Measurements from ENCODE around the gene SCRN1.
"Not testable (repeated sequence)": the region's sequence is repeated elsewhere in the genome, so short reads cannot be mapped to it uniquely, and the experiment has no call there.

SCRN1 gene

DNA sequence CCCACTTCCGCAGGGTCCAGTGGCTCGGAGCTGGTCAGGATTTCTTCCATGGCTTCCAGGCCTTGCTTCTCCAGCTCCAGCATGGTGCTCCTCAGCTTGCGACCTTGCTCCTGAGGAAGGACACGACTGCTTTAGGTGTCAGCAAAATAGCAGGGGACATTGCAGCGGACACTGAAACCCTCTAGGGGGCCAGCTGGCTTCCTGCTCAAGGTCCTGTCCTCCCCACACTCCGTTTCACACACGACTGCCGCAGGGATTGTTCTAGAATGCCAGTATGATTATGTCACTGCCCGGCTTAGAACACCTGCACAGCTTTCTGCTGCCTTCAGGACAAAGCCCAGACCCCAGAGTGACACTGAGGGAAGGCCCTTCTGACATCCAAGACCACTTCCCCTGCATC is 65.6 kb downstream of the SCRN1 start:
- DNase-seq = no peak

GRCh38 chr7:29922921-29923700 is 66.5 kb downstream of the SCRN1 start:
- DNase-seq = no peak

DNA sequence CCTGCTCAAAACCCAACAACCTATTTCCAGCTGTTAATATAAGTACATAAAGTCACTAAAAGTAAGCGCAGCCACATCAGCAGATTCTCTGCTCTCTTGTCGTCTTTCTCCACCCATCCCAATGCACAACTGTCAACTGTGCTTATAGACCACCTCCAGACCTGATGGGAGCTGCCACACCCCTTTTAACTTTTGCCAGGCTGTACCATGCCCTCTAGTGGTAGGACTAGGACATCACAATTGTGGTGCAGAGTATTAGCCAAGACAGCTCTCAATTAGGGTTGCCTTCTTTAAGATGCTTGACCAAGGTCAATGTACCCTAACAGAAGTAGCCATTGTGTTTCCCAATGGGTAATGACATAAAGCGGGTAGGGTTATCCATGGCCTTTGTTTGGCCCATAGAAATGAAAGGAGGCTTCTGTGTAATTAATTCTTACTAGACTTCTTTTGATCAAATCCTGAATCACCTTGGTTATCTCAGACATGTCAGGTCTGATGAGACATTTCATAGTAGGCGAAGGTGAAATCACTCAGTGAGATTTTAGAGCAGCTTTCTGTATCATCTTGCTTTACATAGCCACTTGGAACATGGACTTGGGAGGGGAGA is 68.1 kb downstream of the SCRN1 start:
- peak; percentile 85 for DNase-seq

GRCh38 chr7:29920491-29920890 is 69.1 kb downstream of the SCRN1 start:
- no peak for DNase-seq

- no peak for DNase-seq
These were observed 69.8 kb downstream of the SCRN1 start for GRCh38 chr7:29919790-29920189.

DNA sequence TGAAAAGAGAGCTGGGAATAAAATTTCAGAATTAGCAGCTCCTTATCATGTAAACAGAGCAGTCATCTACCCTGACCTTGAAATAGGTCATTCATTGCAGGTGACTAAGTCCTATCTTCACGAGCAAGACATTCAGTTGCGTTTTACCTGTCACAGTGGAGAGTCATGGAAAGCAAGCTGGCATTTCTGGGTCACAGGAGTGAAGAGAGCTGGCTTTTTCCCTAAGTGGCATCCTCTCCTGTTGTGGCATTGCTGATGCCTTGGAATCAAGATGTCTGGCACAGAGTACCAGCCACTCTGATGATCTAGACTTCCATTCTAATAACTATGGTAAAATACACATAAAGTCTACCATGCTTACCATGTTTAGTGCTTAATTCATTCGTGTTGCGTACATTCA is 70.8 kb downstream of the SCRN1 start:
- no peak for DNase-seq

- DNase-seq = no peak
These were observed 72.0 kb downstream of the SCRN1 start for GRCh38 chr7:29917641-29918040.

- no peak for DNase-seq
These were observed 74.0 kb downstream of the SCRN1 start for GRCh38 chr7:29915481-29916215.

DNA sequence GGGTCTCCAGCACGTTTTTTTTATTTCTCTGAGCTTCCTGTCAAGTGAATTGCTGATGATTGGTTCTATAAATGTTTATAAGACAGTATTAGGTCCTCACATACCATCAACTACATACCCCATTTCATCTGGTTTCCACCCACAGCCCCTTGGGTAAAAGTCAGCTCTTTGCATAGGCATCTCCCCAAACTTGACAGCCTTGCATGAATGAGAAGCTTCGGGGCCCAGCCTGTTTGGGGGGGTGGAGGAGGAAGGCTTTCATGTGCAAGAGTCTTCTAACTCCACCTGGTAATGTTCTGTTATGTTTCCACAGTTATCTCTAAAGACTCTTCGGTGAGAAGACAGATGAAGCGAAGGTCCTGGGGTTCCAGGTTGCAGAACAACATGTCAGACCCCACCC is 75.4 kb downstream of the SCRN1 start:
- DNase-seq = no peak

GRCh38 chr7:29906200-29907022 is 83.2 kb downstream of the SCRN1 start:
- no peak for DNase-seq

DNA sequence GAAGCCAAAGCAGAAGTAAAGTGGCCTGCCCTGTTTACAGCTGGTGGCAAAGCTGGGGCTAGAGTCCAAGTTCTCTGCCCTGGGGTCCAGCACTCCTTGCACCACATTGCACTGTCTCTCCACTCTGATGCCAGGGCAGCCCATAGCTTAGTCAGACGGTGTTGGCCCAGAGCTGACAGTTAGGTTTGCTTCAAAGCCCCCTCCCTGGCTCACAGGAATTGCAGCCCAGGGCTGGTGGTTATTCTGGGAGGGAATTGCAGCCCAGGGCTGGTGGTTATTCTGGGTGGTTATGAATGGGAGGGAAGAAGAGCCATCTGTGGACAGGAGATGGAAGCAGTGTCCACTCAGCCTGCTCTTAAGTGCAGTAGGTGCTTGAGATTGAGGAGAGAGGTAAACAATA is 88.9 kb downstream of the SCRN1 start:
- no peak for DNase-seq

DNA sequence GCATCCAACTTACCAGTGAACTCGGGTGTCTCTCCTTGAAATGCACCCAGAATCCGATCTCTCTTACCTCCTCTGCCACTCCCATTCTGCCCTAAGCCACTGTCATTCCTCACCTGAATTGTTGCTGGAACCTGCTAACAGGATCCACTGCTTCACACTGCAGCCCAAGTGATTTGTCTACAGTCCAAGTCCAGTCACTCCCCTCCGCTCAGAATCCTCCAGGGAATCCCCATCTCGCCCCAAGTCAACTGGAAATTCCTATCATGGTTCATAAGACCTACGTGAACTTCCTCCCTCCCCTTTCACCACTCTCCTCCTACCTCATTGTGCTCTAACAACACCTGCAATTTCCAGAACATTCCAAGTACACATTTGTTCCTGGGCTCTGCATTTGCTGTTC is 91.3 kb downstream of the SCRN1 start:
- DNase-seq = no peak

- no peak for DNase-seq
These were observed 92.8 kb downstream of the SCRN1 start for GRCh38 chr7:29896685-29897411.

DNA sequence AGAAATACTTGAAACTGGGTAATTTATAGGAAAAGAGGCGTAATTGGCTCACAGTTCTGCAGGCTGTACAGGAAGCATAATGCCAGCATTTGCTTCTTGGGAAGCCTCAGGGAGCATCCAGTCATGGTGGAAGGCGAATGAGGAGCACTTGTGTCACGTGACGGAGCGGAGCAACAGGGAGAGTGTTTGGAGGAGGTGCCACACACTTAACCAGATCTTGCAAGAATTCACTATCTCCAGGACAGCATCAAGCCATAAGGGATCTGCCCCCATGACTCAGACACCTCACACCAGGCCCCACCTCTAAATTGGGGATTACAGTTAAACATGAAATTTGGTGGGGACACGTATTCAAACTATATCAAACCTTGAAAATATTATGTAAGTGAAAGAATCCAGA is 94.0 kb downstream of the SCRN1 start:
- no peak for DNase-seq

- DNase-seq = no peak
These were observed 95.3 kb downstream of the SCRN1 start for GRCh38 chr7:29894256-29894655.

- DNase-seq = no peak
These were observed 96.1 kb downstream of the SCRN1 start for GRCh38 chr7:29893351-29893965.

DNA sequence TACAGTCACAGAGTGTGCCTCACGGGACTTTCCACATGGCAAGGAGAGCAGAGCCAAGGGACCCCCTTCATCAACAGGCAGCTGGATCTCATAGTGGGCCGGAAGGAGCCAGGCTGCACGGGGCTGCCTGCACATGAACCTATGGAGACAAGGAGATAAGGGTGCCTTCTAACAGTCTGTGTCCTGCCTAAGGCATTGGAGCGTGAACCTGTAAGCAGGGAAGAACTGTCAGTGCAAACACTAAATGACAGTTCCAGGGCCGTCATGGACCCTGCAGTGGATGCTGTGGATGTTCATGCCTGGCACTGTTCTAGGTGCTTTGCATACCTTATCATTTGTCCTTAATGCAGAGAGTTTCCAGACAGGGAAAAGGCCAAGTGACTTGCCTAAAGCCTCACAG is 97.4 kb downstream of the SCRN1 start:
- peak; percentile 23 for DNase-seq

DNA sequence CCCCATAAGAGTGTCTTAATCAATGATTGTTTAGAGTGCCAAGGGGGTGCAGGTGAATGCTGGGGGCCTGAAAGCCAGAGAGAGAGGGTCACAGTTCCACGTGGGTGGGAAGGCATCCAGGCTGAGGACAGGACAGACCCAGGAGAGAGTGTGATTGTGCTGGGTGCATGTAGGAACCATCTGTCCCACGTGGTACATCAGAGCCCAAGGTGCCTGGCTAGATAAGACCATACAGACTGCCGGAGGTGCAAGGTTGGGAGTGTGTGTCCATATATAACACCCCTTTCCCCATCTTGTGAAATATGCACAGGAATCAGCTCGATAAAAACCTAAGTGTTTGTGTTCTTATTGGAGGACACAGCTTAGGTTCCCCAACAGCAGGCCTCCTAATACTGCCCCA is 97.8 kb downstream of the SCRN1 start:
- DNase-seq = peak; percentile 71

DNA sequence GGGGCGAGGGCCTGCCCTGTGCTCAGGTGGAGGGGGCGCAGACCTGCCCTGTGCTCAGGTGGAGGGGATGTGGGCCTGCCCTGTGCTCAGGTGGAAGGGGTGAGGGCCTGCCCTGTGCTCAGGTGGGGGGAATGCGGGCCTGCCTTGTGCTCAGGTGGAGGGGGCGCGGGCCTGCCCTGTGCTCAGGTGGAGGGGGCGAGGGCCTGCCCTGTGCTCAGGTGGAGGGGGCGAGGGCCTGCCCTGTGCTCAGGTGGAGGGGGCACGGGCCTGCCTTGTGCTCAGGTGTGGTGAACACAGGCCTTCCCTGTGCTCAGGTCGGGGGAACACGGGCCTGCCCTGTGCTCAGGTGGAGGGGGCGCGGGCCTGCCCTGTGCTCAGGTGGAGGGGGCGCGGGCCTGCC is 98.8 kb downstream of the SCRN1 start:
- not testable (repeated sequence) for DNase-seq

GRCh38 chr7:29890251-29890650 is 99.3 kb downstream of the SCRN1 start:
- no peak for DNase-seq

DNA sequence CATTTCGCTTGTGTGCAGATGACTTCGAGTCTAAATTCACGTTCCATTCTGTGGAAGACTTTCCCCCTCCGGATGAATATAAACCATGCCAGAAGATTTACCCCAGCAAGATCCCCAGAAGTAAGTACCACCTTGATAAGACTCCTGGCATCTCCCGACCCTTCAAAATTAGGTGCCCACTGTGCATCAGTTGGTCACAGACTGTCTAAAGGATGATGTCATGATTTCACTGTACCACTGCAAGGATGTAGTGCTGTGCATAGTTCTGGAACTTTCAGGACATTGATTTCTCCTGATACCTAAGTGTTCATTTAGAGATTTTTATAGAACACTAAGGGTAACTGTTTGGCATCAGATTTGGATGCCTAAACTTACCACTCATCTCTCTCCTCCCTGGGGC is 100.3 kb downstream of the SCRN1 start:
- DNase-seq = no peak

GRCh38 chr7:29888006-29888405 is 101.6 kb downstream of the SCRN1 start:
- DNase-seq = no peak
